Fibroblast of lung (primary cell): ENCODE results near the gene PCGF3.

ENCODE experiments used
- CTCF ChIP-seq, 2 donors: IDR thresholded peaks in 1 of 2; conservative IDR thresholded peaks in 1 of 2; 1 replicate in 1 of 2; 2 replicates in 1 of 2; pipeline ENCODE4 v1.5.1; 2011 to 2012; ENCODE audit warnings: low read length in 2 of 2, control low read depth in 1 of 2, inconsistent platforms in 1 of 2, low read depth in 1 of 2, mild to moderate bottlenecking in 1 of 2
- EZH2 ChIP-seq: IDR thresholded peaks from 2 replicates; pipeline ENCODE4 v1.5.1; 2012; ENCODE audit warnings: low read length, control low read depth, mild to moderate bottlenecking; ENCODE audit errors: missing control alignments

GRCh38 chr4:803884-804283, 98.3 kb downstream of the PCGF3 start:
- TF ChIP-seq CTCF (conservative IDR thresholded peaks at IDR 0.05 in 1 of 2, IDR thresholded peaks at IDR 0.05 in 1 of 2; ENCODE audit: low read depth in 1 of 2, low read length in 2 of 2), result no peak
- TF ChIP-seq EZH2, result no peak
